B cell (primary cell): ENCODE measurements around the gene TBC1D1. TPM values are rescaled to one million over a fixed set of nuclear protein-coding genes. Genes with fewer than 3 reads are reported as not detected.

ENCODE experiments used
- ATAC-seq: fragments of 200-7000 bp; cut with Tn5 transposase; one replicate; pipeline ENCODE4 v1.10.0; 2021; ENCODE audit warnings: low read depth, mild to moderate bottlenecking, moderate number of reproducible peaks, moderate library complexity
- CTCF ChIA-PET: fragments of 350-600 bp; sonication (Branson Sonifier 250); formaldehyde crosslinking; loops from one replicate; lab custom pipeline; 2021; ENCODE audit warnings: antibody characterized with exemption, inconsistent platforms; lab: Charles Lee
- POLR2A ChIA-PET: fragments of 350-600 bp; sonication (Branson Sonifier 250); formaldehyde crosslinking; loops from one replicate; lab custom pipeline; 2021; ENCODE audit warnings: antibody characterized with exemption; lab: Charles Lee
- DNase-seq: peaks from one replicate; pipeline ENCODE4 v3.0.0; 2013
- H2AFZ ChIP-seq: 2 replicates; pipeline ENCODE4 v1.6.1; 2012; ENCODE audit warnings: mild to moderate bottlenecking, low read depth, low read length; ENCODE audit not compliant: insufficient read depth, poor library complexity, severe bottlenecking
- H3K27ac ChIP-seq, 2 donors: 1 replicate in 1 of 2; 2 replicates in 1 of 2; pipeline ENCODE4 v1.5.1; 2012 to 2013; ENCODE audit warnings: low read length in 2 of 2, mild to moderate bottlenecking in 2 of 2, moderate library complexity in 1 of 2
- H3K27me3 ChIP-seq, 4 experiments: fragments of 200-600 bp in 1 of 4; sonication (generic) in 1 of 4; replicated peaks in 1 of 4; 1 replicate in 2 of 4; 2 replicates in 2 of 4; pipeline versions ENCODE4 v1.6.1 to v1.7.0; 2013 to 2016; ENCODE audit warnings: low read length in 3 of 4, mild to moderate bottlenecking in 2 of 4, mixed read lengths in 1 of 4, moderate library complexity in 1 of 4; ENCODE audit not compliant: insufficient read depth in 4 of 4, control insufficient read depth in 3 of 4; ENCODE audit errors: control extremely low read depth in 1 of 4
- H3K36me3 ChIP-seq, 2 experiments: replicated peaks in 1 of 2; 1 replicate in 1 of 2; 2 replicates in 1 of 2; pipeline versions ENCODE4 v1.6.1 to v1.7.1; 2013; ENCODE audit warnings: low read length in 1 of 2; ENCODE audit not compliant: insufficient read depth in 2 of 2, control insufficient read depth in 1 of 2; ENCODE audit errors: control extremely low read depth in 1 of 2, extremely low read depth in 1 of 2
- H3K4me1 ChIP-seq, 2 donors: fragments of 200-600 bp in 1 of 2; sonication (generic) in 1 of 2; 1 replicate in 1 of 2; 2 replicates in 1 of 2; pipeline versions ENCODE4 v1.5.1 to v1.6.1; 2013 to 2017; ENCODE audit warnings: low read length in 2 of 2; ENCODE audit not compliant: control insufficient read depth in 2 of 2, insufficient read depth in 2 of 2
- H3K4me2 ChIP-seq: replicated peaks from 2 replicates; pipeline ENCODE3; 2012; ENCODE audit warnings: mild to moderate bottlenecking, low read depth, low read length; ENCODE audit not compliant: poor library complexity, severe bottlenecking
- H3K4me3 ChIP-seq, 5 experiments: fragments of 200-600 bp in 1 of 5; sonication (generic) in 1 of 5; 1 replicate in 3 of 5; 2 replicates in 2 of 5; pipeline versions ENCODE4 v1.5.1 to v1.7.0; 2011 to 2016; ENCODE audit warnings: low read length in 4 of 5, mild to moderate bottlenecking in 4 of 5, low read depth in 2 of 5, control low read depth in 1 of 5, moderate library complexity in 1 of 5; ENCODE audit not compliant: insufficient read depth in 1 of 5; ENCODE audit errors: control extremely low read depth in 1 of 5, extremely low read depth in 1 of 5
- H3K79me2 ChIP-seq: fragments of 200-600 bp; sonication (generic); one replicate; pipeline ENCODE4 v1.6.0; 2016; ENCODE audit warnings: low read length; ENCODE audit not compliant: control insufficient read depth, insufficient read depth
- H3K9ac ChIP-seq: fragments of 200-600 bp; sonication (generic); 2 replicates; pipeline ENCODE4 v1.6.1; 2017; ENCODE audit warnings: mild to moderate bottlenecking, low read length, moderate library complexity
- H3K9me3 ChIP-seq, 3 donors: one replicate each; pipeline versions ENCODE4 v1.6.1 to v1.7.1; 2013; ENCODE audit warnings: low read length in 2 of 3; ENCODE audit not compliant: control insufficient read depth in 2 of 3, insufficient read depth in 1 of 3; ENCODE audit errors: control extremely low read depth in 1 of 3
- H4K20me1 ChIP-seq: 2 replicates; pipeline ENCODE4 v1.6.0; 2012; ENCODE audit warnings: mild to moderate bottlenecking, low read length; ENCODE audit not compliant: insufficient read depth, control insufficient read depth, poor library complexity, severe bottlenecking
- H3K27ac Mint-ChIP-seq: one replicate; pipeline ENCODE4 v1.8.0; 2021; ENCODE audit warnings: mixed read lengths
- H3K27me3 Mint-ChIP-seq: one replicate; pipeline ENCODE4 v1.8.0; 2021; ENCODE audit warnings: mixed read lengths
- H3K4me1 Mint-ChIP-seq: one replicate; pipeline ENCODE4 v1.8.0; 2021; ENCODE audit warnings: mixed read lengths
- H3K4me3 Mint-ChIP-seq: one replicate; pipeline ENCODE4 v1.8.0; 2021; ENCODE audit warnings: mixed read lengths
- H3K9me3 Mint-ChIP-seq: one replicate; pipeline ENCODE4 v1.8.0; 2022; ENCODE audit warnings: mixed read lengths; ENCODE audit not compliant: insufficient read depth
- CTCF ChIP-seq: fragments of 200-600 bp; IDR thresholded peaks from one replicate; pipeline ENCODE4 v1.8.0; 2022; ENCODE audit warnings: antibody characterized with exemption, mild to moderate bottlenecking
- EZH2 ChIP-seq: IDR thresholded peaks from 2 replicates; pipeline ENCODE4 v1.6.1; 2012; ENCODE audit warnings: borderline replicate concordance, low read depth, mild to moderate bottlenecking, moderate library complexity, low read length; ENCODE audit not compliant: insufficient read depth, poor library complexity, severe bottlenecking
- WGBS: methylation state at CpG from one replicate; pipeline ENCODE4 v1.1.5; 2013; ENCODE audit warnings: missing lambda C conversion rate; ENCODE audit not compliant: insufficient coverage; 5-methylcytosine and 5-hydroxymethylcytosine counted together
- intact Hi-C: fragments of 100-400 bp; cut with micrococcal nuclease; formaldehyde crosslinking; loops from one replicate; pipeline ENCODE4 v1.10.0; 2022
- polyA plus RNA-seq: library from polyadenylated mRNA; depleted of rRNA; stranded (reverse); fragments of >200 nt; gene quantifications from 2 replicates; pipeline ENCODE4 v1.2.3, GENCODE V29; 2012
- total RNA-seq, 2 donors: library from RNA; stranded (reverse); fragments of 120-200 nt in 1 of 2; gene quantifications; 1 replicate in 1 of 2; 2 replicates in 1 of 2; pipeline versions ENCODE4 v1.2.3 to v1.2.4, GENCODE V29; 2013 to 2022

The TBC1D1 gene
- total and polyA plus RNA-seq, 2 donors (not counting 1 experiment from before 2014, with no cell fraction given) = 88.2 to 98.7 TPM

GRCh38 chr4:37934096-37934495, 43.2 kb downstream of the TBC1D1 start:
- peaks cover 4 to 23% of the 10 kb centered on the region in 2 experiments for H3K36me3 ChIP-seq

GRCh38 chr4:37934609-37935008, 43.7 kb downstream of the TBC1D1 start:
- no peaks in the 10 kb centered on the region for H3K27me3 ChIP-seq
- Mint-ChIP-seq H3K27me3 (no peaks in the 10 kb centered on the region), H3K4me1 (no peaks in the 10 kb centered on the region), H3K4me3 (no peak overlapping the region), H3K9me3 (no peaks in the 10 kb centered on the region), H3K27ac (no peak overlapping the region)
- CTCF ChIA-PET = no interaction called here
- intact Hi-C loops = no loop called here
- H4K20me1 ChIP-seq = peaks cover 46% of the 10 kb centered on the region
- no peak overlapping the region for H3K27ac ChIP-seq
- POLR2A ChIA-PET = no interaction called here
- WGBS = 100% methylated on average over 1 of the region's 3 CpGs
- peaks cover 84% of the 10 kb centered on the region for H3K79me2 ChIP-seq
- no peak overlapping the region for H3K4me2 ChIP-seq
- TF ChIP-seq CTCF (no peak), EZH2 (no peak)
- no peak overlapping the region for H2AFZ ChIP-seq
- H3K4me3 ChIP-seq = no peak overlapping the region
- H3K36me3 ChIP-seq = peaks cover 4 to 23% of the 10 kb centered on the region in 2 experiments
- no peaks in the 10 kb centered on the region for H3K4me1 ChIP-seq
- ATAC-seq = no peak
- no peak for DNase-seq
- peaks cover 0 to 7% (median 0%) of the 10 kb centered on the region in 3 donors for H3K9me3 ChIP-seq
- no peak overlapping the region for H3K9ac ChIP-seq

More at GRCh38 chr4:37934096-37934495, 43.2 kb downstream of the TBC1D1 start:
- no peaks in the 10 kb centered on the region for H3K9me3 Mint-ChIP-seq
- ChIA-PET CTCF (no interaction called here), POLR2A (no interaction called here)
- peaks cover 51% of the 10 kb centered on the region for H4K20me1 ChIP-seq
- TF ChIP-seq EZH2 = no peak
- no peak overlapping the region for H3K4me2 ChIP-seq
- H3K4me1 ChIP-seq = no peaks in the 10 kb centered on the region
- H3K79me2 ChIP-seq = peaks cover 87% of the 10 kb centered on the region
- H3K4me3 Mint-ChIP-seq = no peak overlapping the region
- H3K27me3 Mint-ChIP-seq = no peaks in the 10 kb centered on the region
- H3K4me3 ChIP-seq = no peak overlapping the region
- 98% methylated on average over 8 of the region's 8 CpGs for WGBS
- H3K27me3 ChIP-seq = no peaks in the 10 kb centered on the region
- no peak overlapping the region for H2AFZ ChIP-seq
- no peak overlapping the region for H3K27ac Mint-ChIP-seq
- no peak overlapping the region for H3K27ac ChIP-seq
- no peak overlapping the region for H3K9ac ChIP-seq
- H3K9me3 ChIP-seq = peaks cover 0 to 7% (median 0%) of the 10 kb centered on the region in 3 donors
- DNase-seq = no peak
- intact Hi-C loops = no loop called here
- ATAC-seq = no peak
- H3K4me1 Mint-ChIP-seq = no peaks in the 10 kb centered on the region
